ENCODE results near the gene IL20RA.
"Not testable (repeated sequence)": the region's sequence is repeated elsewhere in the genome, so short reads cannot be mapped to it uniquely, and the experiment has no call there.

IL20RA gene

GRCh38 chr6:136979206-136979605 lies 65.6 kb downstream of the IL20RA start:
- Histone ChIP-seq H4K20me1 (ENCODE audit: insufficient read depth) (no peaks in the 10 kb centered on the region), H3K4me1 (ENCODE audit: low read depth, poor library complexity, severe bottlenecking) (no peaks in the 10 kb centered on the region), H3K79me2 (ENCODE audit: insufficient read depth, low read depth) (no peaks in the 10 kb centered on the region), H3K4me2 (no peak overlapping the region), H2AFZ (ENCODE audit: low read depth) (no peak overlapping the region), H3K27ac (no peak overlapping the region), H3K27me3 (ENCODE audit: insufficient read depth, low read depth) (no peaks in the 10 kb centered on the region), H3K4me3 (IDR thresholded peaks at IDR 0.05; ENCODE audit: insufficient read depth, low read depth, low read length) (no peak overlapping the region), H3K36me3 (ENCODE audit: insufficient read depth) (no peaks in the 10 kb centered on the region), H3K9ac (no peak overlapping the region)
- no peak for TF ChIP-seq CTCF (conservative IDR thresholded peaks at IDR 0.05; ENCODE audit: low read depth, low read length)

GRCh38 chr6:136977075-136977474 lies 67.7 kb downstream of the IL20RA start:
- TF ChIP-seq CTCF (conservative IDR thresholded peaks at IDR 0.05; ENCODE audit: low read depth, low read length) = no peak
- no peak overlapping the region for H3K4me2 ChIP-seq
- H3K4me3 ChIP-seq (IDR thresholded peaks at IDR 0.05; ENCODE audit: insufficient read depth, low read depth, low read length) = no peak overlapping the region
- no peak overlapping the region for H3K27ac ChIP-seq
- no peaks in the 10 kb centered on the region for H3K36me3 ChIP-seq (ENCODE audit: insufficient read depth)
- H2AFZ ChIP-seq (ENCODE audit: low read depth) = no peak overlapping the region
- H3K27me3 ChIP-seq (ENCODE audit: insufficient read depth, low read depth) = no peaks in the 10 kb centered on the region
- no peaks in the 10 kb centered on the region for H3K79me2 ChIP-seq (ENCODE audit: insufficient read depth, low read depth)
- no peaks in the 10 kb centered on the region for H4K20me1 ChIP-seq (ENCODE audit: insufficient read depth)
- H3K4me1 ChIP-seq (ENCODE audit: low read depth, poor library complexity, severe bottlenecking) = no peaks in the 10 kb centered on the region
- no peak overlapping the region for H3K9ac ChIP-seq

- no peak overlapping the region for H3K9ac ChIP-seq
- no peaks in the 10 kb centered on the region for H4K20me1 ChIP-seq (ENCODE audit: insufficient read depth)
- H3K4me3 ChIP-seq (IDR thresholded peaks at IDR 0.05; ENCODE audit: insufficient read depth, low read depth, low read length) = no peak overlapping the region
- H3K27ac ChIP-seq = no peak overlapping the region
- no peak overlapping the region for H3K4me2 ChIP-seq
- no peak for TF ChIP-seq CTCF (conservative IDR thresholded peaks at IDR 0.05; ENCODE audit: low read depth, low read length)
- no peak overlapping the region for H2AFZ ChIP-seq (ENCODE audit: low read depth)
- no peaks in the 10 kb centered on the region for H3K4me1 ChIP-seq (ENCODE audit: low read depth, poor library complexity, severe bottlenecking)
- H3K36me3 ChIP-seq (ENCODE audit: insufficient read depth) = no peaks in the 10 kb centered on the region
- no peaks in the 10 kb centered on the region for H3K27me3 ChIP-seq (ENCODE audit: insufficient read depth, low read depth)
- no peaks in the 10 kb centered on the region for H3K79me2 ChIP-seq (ENCODE audit: insufficient read depth, low read depth)
These were observed 69.6 kb downstream of the IL20RA start for GRCh38 chr6:136975089-136975715.

GRCh38 chr6:136973781-136974180 lies 71.0 kb downstream of the IL20RA start:
- not testable (repeated sequence) for H3K27ac ChIP-seq

GRCh38 chr6:136971609-136972008 lies 73.2 kb downstream of the IL20RA start:
- Histone ChIP-seq H3K27ac (no peak overlapping the region), H3K36me3 (ENCODE audit: insufficient read depth) (no peaks in the 10 kb centered on the region), H2AFZ (ENCODE audit: low read depth) (no peak overlapping the region), H3K9ac (no peak overlapping the region), H3K4me1 (ENCODE audit: low read depth, poor library complexity, severe bottlenecking) (no peaks in the 10 kb centered on the region), H3K4me2 (no peak overlapping the region), H4K20me1 (ENCODE audit: insufficient read depth) (no peaks in the 10 kb centered on the region), H3K27me3 (ENCODE audit: insufficient read depth, low read depth) (no peaks in the 10 kb centered on the region), H3K4me3 (IDR thresholded peaks at IDR 0.05; ENCODE audit: insufficient read depth, low read depth, low read length) (no peak overlapping the region), H3K79me2 (ENCODE audit: insufficient read depth, low read depth) (no peaks in the 10 kb centered on the region)
- no peak for TF ChIP-seq CTCF (conservative IDR thresholded peaks at IDR 0.05; ENCODE audit: low read depth, low read length)

More at GRCh38 chr6:136973781-136974180, 71.0 kb downstream of the IL20RA start:
- not testable (repeated sequence) for H3K4me3 ChIP-seq (IDR thresholded peaks at IDR 0.05; ENCODE audit: insufficient read depth, low read depth, low read length); H3K27me3 ChIP-seq (ENCODE audit: insufficient read depth, low read depth); H3K4me1 ChIP-seq (ENCODE audit: low read depth, poor library complexity, severe bottlenecking); H3K36me3 ChIP-seq (ENCODE audit: insufficient read depth); H3K4me2 ChIP-seq; H2AFZ ChIP-seq (ENCODE audit: low read depth); H3K9ac ChIP-seq; H3K79me2 ChIP-seq (ENCODE audit: insufficient read depth, low read depth); H4K20me1 ChIP-seq (ENCODE audit: insufficient read depth)

Data from KMS-11 (cell line).